ENCODE results near the gene SLC26A2.

The SLC26A2 gene

DNA sequence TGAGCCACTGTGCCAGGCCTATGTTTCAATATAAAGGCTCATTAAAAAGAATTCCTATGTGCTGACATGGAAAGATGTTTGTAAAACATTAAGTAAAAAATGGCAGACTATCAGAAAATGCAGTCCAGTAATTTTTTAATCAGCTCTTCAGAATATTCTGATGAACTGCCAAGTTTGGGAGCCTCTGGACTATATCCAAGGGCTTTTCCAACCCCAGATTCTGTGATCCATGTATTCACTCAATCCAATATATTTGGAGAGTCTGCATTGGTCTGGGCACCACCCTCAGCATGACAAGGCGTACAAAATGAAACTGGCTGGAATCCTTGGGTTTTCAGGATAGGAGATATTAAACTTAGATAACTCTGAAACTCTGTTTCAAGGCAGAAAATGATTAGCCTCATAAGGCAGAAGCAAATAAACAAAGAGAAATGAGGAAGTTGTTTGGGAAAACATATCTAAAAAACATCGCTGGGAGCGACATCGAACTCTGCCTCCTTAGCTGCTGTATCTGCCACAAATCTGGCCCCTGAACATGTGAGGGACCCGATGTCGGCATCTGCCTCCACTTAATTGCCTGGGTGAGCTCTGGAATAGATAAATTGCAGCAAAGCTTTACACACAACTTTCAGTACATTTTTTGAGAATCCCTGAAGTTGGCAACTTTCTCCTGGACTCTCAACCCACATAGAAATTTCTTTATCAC is 30.4 kb upstream of the SLC26A2 start:
- no peak overlapping the region for H3K9ac ChIP-seq (ENCODE audit: low read length)
- H3K9me3 ChIP-seq (ENCODE audit: low read length) = no peaks in the 10 kb centered on the region
- no peaks in the 10 kb centered on the region for H3K27me3 ChIP-seq (ENCODE audit: control insufficient read depth in 1 of 2, insufficient read depth in 2 of 2, low read length in 2 of 2)
- H3K4me3 ChIP-seq (ENCODE audit: low read depth in 1 of 2, low read length in 2 of 2) = no peak overlapping the region
- H3K27ac ChIP-seq (ENCODE audit: low read depth, low read length) = no peak overlapping the region
- H3K36me3 ChIP-seq (ENCODE audit: insufficient read depth, low read length) = no peaks in the 10 kb centered on the region
- H3K4me1 ChIP-seq (ENCODE audit: insufficient read depth, low read length) = no peaks in the 10 kb centered on the region

DNA sequence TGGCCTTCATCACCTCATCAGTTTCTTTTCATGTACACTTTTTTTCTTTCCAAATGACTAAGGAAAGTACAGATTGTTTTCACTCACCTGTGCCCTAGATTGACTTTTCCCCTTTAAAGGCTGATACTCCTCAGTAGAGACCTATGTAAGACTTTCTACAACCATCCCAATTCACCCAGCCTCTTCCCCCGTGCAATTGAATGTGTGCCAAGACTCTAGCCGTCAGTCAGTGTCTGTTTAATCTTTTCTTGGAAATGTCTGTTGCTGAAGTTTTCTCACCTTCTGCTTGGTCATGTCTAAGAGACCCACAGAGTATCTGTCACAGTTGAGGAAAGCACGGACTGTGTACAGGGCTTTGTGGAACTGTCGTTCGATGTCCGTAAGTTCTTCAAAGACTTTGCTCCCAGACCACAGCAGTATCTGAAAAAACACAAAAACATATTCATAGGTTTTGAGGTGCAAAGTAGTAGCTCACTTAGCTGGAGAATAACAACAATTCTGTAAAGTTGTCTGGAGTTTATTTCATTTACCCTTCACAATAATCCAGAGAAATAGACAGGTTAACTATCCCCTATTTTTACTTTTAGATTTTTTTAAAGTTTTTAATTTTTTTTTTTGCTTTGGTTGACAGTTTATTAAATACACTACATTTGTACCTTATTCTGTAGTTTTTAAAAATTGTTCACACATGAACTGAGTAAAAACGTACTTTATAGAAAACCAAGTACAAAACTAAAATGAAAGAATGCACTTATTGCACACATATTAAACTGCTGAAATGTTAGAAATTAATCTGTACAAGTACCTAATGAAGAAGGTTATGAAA is 29.6 kb upstream of the SLC26A2 start:
- H3K27me3 ChIP-seq (ENCODE audit: control insufficient read depth in 1 of 2, insufficient read depth in 2 of 2, low read length in 2 of 2) = no peaks in the 10 kb centered on the region
- no peak overlapping the region for H3K27ac ChIP-seq (ENCODE audit: low read depth, low read length)
- H3K4me3 ChIP-seq (ENCODE audit: low read depth in 1 of 2, low read length in 2 of 2) = no peak overlapping the region
- H3K9ac ChIP-seq (ENCODE audit: low read length) = no peak overlapping the region
- H3K36me3 ChIP-seq (ENCODE audit: insufficient read depth, low read length) = no peaks in the 10 kb centered on the region
- H3K4me1 ChIP-seq (ENCODE audit: insufficient read depth, low read length) = no peaks in the 10 kb centered on the region
- no peaks in the 10 kb centered on the region for H3K9me3 ChIP-seq (ENCODE audit: low read length)

DNA sequence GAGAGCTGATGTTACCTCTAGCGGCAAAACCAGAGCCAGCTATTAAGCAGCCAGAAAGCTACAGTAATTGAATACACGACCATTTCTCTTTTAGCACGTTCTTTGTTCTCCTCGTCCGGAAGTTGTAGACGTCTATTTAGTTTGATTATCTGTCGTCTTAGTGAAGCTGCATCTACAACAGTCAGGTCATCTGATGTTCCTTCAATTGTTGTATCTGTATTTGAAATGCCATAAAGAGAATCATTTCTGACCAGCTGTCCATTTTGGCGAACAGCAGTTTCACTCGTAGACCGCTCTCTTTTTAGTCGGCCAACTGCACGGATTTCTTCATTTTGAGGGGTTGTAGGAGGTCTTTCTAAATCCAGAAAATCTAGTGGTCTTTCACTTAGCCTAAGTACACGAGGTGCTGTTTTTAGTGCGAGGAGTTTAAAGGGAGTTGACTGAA is 28.5 kb upstream of the SLC26A2 start:
- Histone ChIP-seq H3K9ac (ENCODE audit: low read length) (no peak overlapping the region), H3K9me3 (ENCODE audit: low read length) (no peaks in the 10 kb centered on the region), H3K27ac (ENCODE audit: low read depth, low read length) (no peak overlapping the region), H3K4me1 (ENCODE audit: insufficient read depth, low read length) (no peaks in the 10 kb centered on the region), H3K36me3 (ENCODE audit: insufficient read depth, low read length) (no peaks in the 10 kb centered on the region), H3K27me3 (ENCODE audit: control insufficient read depth in 1 of 2, insufficient read depth in 2 of 2, low read length in 2 of 2) (no peaks in the 10 kb centered on the region), H3K4me3 (ENCODE audit: low read depth in 1 of 2, low read length in 2 of 2) (no peak overlapping the region)

DNA sequence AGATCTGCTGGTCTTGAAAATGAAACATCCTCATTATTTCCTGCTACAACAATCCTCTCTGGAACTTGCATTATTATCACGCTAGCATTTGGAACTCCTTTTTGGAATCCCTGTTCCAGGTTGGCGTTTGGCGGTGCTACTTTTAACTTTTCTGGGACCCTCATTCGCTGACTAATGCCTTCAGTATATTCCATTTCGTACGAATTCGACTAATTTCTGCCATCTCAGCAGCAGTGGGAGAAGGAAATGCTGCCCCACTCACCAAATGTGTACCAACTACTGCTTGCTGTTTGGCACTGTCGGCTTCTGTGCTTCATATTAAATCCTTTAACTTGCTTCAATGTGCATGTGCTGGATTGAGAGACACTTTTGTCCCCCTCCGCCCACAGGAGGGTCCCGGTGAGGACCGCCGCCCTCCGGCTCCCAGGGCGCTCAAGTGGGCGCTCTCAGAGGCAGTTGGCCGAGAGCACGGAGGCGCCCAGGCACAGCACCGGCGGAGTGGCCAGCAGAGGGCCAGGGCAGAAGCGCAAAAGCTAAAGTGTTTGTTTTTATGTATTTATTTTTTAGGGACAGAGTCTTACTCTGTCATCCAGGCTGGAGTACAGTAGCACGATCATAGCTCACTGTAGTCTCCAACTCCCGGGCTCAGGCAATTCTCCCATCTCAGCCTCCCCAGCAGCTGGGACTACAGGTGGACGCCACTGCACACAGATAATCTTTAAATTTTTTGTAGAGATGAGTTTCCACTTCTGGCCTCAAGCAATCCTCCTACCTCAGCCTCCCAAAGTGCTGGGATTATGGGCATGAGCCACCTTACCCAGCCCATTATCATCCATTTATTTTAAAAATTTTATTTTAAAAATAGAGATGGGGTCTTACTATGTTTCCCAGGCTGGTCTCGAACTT is 27.9 kb upstream of the SLC26A2 start:
- H3K9me3 ChIP-seq (ENCODE audit: low read length) = no peaks in the 10 kb centered on the region
- no peaks in the 10 kb centered on the region for H3K36me3 ChIP-seq (ENCODE audit: insufficient read depth, low read length)
- H3K27me3 ChIP-seq (ENCODE audit: control insufficient read depth in 1 of 2, insufficient read depth in 2 of 2, low read length in 2 of 2) = no peaks in the 10 kb centered on the region
- H3K4me3 ChIP-seq (ENCODE audit: low read depth in 1 of 2, low read length in 2 of 2) = no peak overlapping the region
- H3K4me1 ChIP-seq (ENCODE audit: insufficient read depth, low read length) = no peaks in the 10 kb centered on the region
- no peak overlapping the region for H3K9ac ChIP-seq (ENCODE audit: low read length)
- no peak overlapping the region for H3K27ac ChIP-seq (ENCODE audit: low read depth, low read length)

DNA sequence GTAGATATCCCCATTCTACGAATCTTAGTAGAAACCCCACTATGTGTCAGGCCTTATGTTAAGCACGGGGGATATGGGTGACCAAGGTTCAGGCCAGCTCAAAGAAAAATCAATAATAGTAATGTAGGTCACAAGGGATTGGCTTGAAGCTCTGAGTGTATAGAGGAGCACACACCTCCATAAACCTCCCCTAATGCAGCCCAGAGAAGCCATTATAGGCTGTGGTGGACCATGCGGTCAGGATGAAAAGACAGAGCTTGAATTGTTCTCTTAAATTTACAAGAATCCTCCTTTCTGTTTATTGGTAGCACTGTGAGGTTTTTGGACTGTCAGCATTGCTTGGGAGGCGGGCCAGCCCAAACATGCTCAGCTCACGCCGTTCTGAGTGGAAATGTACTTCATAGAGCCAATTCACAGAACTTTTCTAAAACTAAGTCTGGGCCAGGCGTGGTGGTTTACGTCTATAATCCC is 25.1 kb upstream of the SLC26A2 start:
- Histone ChIP-seq H3K27me3 (ENCODE audit: control insufficient read depth in 1 of 2, insufficient read depth in 2 of 2, low read length in 2 of 2) (no peaks in the 10 kb centered on the region), H3K9ac (ENCODE audit: low read length) (no peak overlapping the region), H3K9me3 (ENCODE audit: low read length) (no peaks in the 10 kb centered on the region), H3K4me3 (ENCODE audit: low read depth in 1 of 2, low read length in 2 of 2) (no peak overlapping the region), H3K36me3 (ENCODE audit: insufficient read depth, low read length) (no peaks in the 10 kb centered on the region), H3K4me1 (ENCODE audit: insufficient read depth, low read length) (no peaks in the 10 kb centered on the region), H3K27ac (ENCODE audit: low read depth, low read length) (no peak overlapping the region)

DNA sequence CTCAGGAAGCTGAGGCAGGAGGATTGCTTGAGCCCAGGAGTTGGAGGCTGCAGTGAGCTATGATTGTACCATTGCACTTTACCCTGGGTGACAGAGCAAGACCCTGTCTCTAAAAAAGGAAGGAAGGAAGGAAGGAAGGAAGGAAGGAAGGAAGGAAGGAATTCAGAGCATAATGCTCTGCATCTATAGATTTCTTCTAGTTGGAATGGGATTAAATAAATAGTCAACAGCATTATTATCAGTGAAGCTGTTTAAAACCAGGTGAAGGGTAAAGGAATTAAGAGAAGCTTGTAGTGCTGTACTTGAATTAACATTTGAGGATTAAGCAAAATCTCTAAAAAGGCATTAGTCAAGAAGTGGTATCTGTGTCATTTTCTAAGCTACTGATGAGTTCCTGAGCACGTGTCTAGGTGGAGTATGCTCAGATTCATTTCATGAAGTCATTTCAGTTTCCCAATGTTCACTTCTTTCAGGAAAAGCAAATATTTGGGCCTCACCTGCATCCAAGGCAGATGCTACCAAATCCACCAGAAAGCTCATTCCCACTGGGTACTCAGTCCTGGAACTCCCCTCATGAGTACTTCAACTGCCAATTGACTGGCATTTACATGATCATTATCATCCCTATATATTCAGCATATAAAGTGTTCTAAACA is 24.4 kb upstream of the SLC26A2 start:
- Histone ChIP-seq H3K4me3 (ENCODE audit: low read depth in 1 of 2, low read length in 2 of 2) (no peak overlapping the region), H3K27me3 (ENCODE audit: control insufficient read depth in 1 of 2, insufficient read depth in 2 of 2, low read length in 2 of 2) (no peaks in the 10 kb centered on the region), H3K9ac (ENCODE audit: low read length) (no peak overlapping the region), H3K36me3 (ENCODE audit: insufficient read depth, low read length) (no peaks in the 10 kb centered on the region), H3K9me3 (ENCODE audit: low read length) (no peaks in the 10 kb centered on the region), H3K4me1 (ENCODE audit: insufficient read depth, low read length) (no peaks in the 10 kb centered on the region), H3K27ac (ENCODE audit: low read depth, low read length) (no peak overlapping the region)

DNA sequence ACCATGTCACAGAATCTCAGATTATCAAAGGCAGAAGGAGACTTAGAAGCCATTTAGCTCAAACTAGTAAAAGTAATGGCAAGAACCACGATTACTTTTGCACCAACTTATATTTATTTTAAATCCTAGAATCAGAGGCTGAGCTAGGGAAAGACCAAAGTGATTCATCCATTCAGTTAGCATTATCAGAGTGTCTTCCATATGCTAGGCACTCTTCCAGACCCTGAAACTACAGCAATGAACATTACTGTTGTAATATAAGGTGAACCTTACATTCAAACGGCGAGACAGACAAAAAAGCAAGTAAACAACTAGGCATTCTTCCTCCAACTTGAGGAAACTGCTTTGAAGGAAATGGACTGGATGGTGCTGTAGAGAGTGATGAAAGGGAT is 23.9 kb upstream of the SLC26A2 start:
- Histone ChIP-seq H3K4me3 (ENCODE audit: low read depth in 1 of 2, low read length in 2 of 2) (no peak overlapping the region), H3K4me1 (ENCODE audit: insufficient read depth, low read length) (no peaks in the 10 kb centered on the region), H3K36me3 (ENCODE audit: insufficient read depth, low read length) (no peaks in the 10 kb centered on the region), H3K27ac (ENCODE audit: low read depth, low read length) (no peak overlapping the region), H3K27me3 (ENCODE audit: control insufficient read depth in 1 of 2, insufficient read depth in 2 of 2, low read length in 2 of 2) (no peaks in the 10 kb centered on the region), H3K9me3 (ENCODE audit: low read length) (no peaks in the 10 kb centered on the region), H3K9ac (ENCODE audit: low read length) (no peak overlapping the region)

DNA sequence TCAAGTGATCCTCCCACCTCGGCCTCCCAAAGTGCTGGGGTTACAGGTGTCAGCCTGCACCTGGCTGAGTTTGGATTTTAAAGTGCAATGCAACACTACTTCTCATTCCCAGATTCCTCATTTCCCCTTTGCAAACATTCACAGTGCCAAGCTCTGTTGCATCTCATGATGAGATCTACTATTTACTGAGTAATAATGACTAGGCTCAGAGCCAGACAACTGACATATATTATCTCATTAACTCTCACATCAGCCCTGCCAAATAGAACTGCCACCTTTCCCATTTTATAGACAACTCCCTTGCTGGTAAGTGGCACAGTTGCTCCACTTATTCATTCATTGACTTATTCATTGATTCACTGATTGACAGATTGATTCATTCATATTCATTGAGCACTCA is 22.9 kb upstream of the SLC26A2 start:
- H3K27me3 ChIP-seq (ENCODE audit: control insufficient read depth in 1 of 2, insufficient read depth in 2 of 2, low read length in 2 of 2) = no peaks in the 10 kb centered on the region
- no peaks in the 10 kb centered on the region for H3K4me1 ChIP-seq (ENCODE audit: insufficient read depth, low read length)
- H3K9ac ChIP-seq (ENCODE audit: low read length) = no peak overlapping the region
- no peaks in the 10 kb centered on the region for H3K36me3 ChIP-seq (ENCODE audit: insufficient read depth, low read length)
- no peaks in the 10 kb centered on the region for H3K9me3 ChIP-seq (ENCODE audit: low read length)
- no peak overlapping the region for H3K27ac ChIP-seq (ENCODE audit: low read depth, low read length)
- no peak overlapping the region for H3K4me3 ChIP-seq (ENCODE audit: low read depth in 1 of 2, low read length in 2 of 2)

DNA sequence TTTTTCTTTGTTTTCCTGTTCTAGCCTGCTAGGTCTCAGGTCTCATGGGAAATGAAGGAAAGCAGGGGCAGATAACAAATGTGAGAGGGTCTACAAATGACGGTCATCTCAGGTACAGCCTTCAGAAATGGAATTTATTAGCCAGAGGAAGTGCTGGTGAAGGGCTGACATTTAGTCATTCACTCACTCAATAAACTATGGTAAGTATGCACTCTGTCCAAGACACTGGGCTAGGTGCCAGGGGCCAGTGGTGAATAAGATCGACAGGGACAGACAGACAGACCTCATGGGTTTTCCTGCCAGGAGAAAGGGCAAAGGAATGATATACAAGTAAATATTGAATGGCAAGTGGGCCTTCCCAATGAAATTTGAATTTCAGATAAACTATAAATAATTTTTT is 22.3 kb upstream of the SLC26A2 start:
- no peaks in the 10 kb centered on the region for H3K9me3 ChIP-seq (ENCODE audit: low read length)
- no peak overlapping the region for H3K9ac ChIP-seq (ENCODE audit: low read length)
- no peaks in the 10 kb centered on the region for H3K4me1 ChIP-seq (ENCODE audit: insufficient read depth, low read length)
- H3K27ac ChIP-seq (ENCODE audit: low read depth, low read length) = no peak overlapping the region
- H3K36me3 ChIP-seq (ENCODE audit: insufficient read depth, low read length) = no peaks in the 10 kb centered on the region
- no peaks in the 10 kb centered on the region for H3K27me3 ChIP-seq (ENCODE audit: control insufficient read depth in 1 of 2, insufficient read depth in 2 of 2, low read length in 2 of 2)
- no peak overlapping the region for H3K4me3 ChIP-seq (ENCODE audit: low read depth in 1 of 2, low read length in 2 of 2)

DNA sequence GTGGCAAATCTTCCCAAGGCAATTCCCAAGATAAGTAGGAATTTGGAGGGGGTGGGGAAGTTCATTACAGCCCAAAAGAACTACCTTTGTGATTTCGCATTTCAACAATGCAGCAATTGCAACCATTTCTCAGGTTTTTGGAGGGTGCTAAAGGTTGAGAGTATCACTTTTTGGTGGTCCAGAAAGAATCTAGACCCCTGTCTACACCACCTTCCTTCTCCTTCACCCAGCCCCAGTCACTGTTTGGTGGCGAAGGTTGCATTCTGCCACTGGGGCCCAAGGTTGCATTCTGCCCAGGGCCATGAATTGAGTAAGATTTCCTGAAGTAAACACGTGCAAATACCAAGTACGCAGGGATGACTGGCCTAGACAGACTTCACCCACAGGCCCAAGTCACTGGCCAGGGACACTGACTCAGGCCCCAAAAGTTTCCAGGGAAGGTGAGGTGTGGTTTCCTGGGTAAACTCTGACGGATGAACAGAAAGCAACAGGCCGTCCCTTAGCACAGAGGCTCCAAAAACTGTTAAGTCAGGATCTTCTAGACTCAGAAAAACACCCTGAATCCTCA is 21.7 kb upstream of the SLC26A2 start:
- Histone ChIP-seq H3K27me3 (ENCODE audit: control insufficient read depth in 1 of 2, insufficient read depth in 2 of 2, low read length in 2 of 2) (no peaks in the 10 kb centered on the region), H3K9ac (ENCODE audit: low read length) (no peak overlapping the region), H3K4me1 (ENCODE audit: insufficient read depth, low read length) (no peaks in the 10 kb centered on the region), H3K9me3 (ENCODE audit: low read length) (no peaks in the 10 kb centered on the region), H3K27ac (ENCODE audit: low read depth, low read length) (no peak overlapping the region), H3K4me3 (ENCODE audit: low read depth in 1 of 2, low read length in 2 of 2) (no peak overlapping the region), H3K36me3 (ENCODE audit: insufficient read depth, low read length) (no peaks in the 10 kb centered on the region)
